SJCRH30 (cell line): Measurements from ENCODE around the gene ZMYND15. TPM values are rescaled to one million over a fixed set of nuclear protein-coding genes. Genes with fewer than 3 reads are reported as not detected.

Source experiments
- DNase-seq, 2 experiments: peaks; one replicate each; pipeline ENCODE4 v3.0.0-alpha.2; 2015 to 2020
- H3K27ac ChIP-seq: fragments of 250-450 bp; sonication (Bioruptor Pico); 2 replicates; pipeline ENCODE4 v1.5.1; 2020; ENCODE audit warnings: mild to moderate bottlenecking, moderate library complexity
- H3K27me3 ChIP-seq: fragments of 250-450 bp; sonication (Bioruptor Pico); 2 replicates; pipeline ENCODE4 v1.5.1; 2020; ENCODE audit warnings: mild to moderate bottlenecking, moderate library complexity
- H3K36me3 ChIP-seq: fragments of 250-450 bp; sonication (Bioruptor Pico); 2 replicates; pipeline ENCODE4 v1.5.1; 2020; ENCODE audit warnings: mild to moderate bottlenecking, moderate library complexity
- H3K4me1 ChIP-seq: fragments of 250-450 bp; sonication (Bioruptor Pico); 2 replicates; pipeline ENCODE4 v1.5.1; 2020; ENCODE audit warnings: mild to moderate bottlenecking, moderate library complexity
- H3K4me3 ChIP-seq: fragments of 250-450 bp; sonication (Bioruptor Pico); 2 replicates; pipeline ENCODE4 v1.5.1; 2020; ENCODE audit warnings: mild to moderate bottlenecking, moderate library complexity
- H3K9me3 ChIP-seq: fragments of 250-450 bp; sonication (Bioruptor Pico); replicated peaks from 2 replicates; pipeline ENCODE4 v1.5.1; 2020; ENCODE audit warnings: mild to moderate bottlenecking, moderate library complexity
- total RNA-seq: library from RNA; depleted of rRNA; stranded (reverse); fragments of >200 nt; shearing (Covaris generic); gene quantifications from 2 replicates; pipeline ENCODE4 v1.2.3, GENCODE V29; 2014

ZMYND15 gene
- total RNA-seq, 1 experiment from 2014 or later, result not detected

GRCh38 chr17:4742629-4743028 is 3.0 kb downstream of the ZMYND15 start:
- Histone ChIP-seq H3K27ac (no peak overlapping the region), H3K4me3 (no peak overlapping the region), H3K27me3 (no peaks in the 10 kb centered on the region), H3K4me1 (no peaks in the 10 kb centered on the region), H3K36me3 (no peaks in the 10 kb centered on the region), H3K9me3 (no peaks in the 10 kb centered on the region)
- DNase-seq, result no peak

GRCh38 chr17:4743216-4743615 is 3.6 kb downstream of the ZMYND15 start:
- no peak for DNase-seq
- H3K9me3 ChIP-seq, result no peaks in the 10 kb centered on the region
- H3K27ac ChIP-seq, result no peak overlapping the region
- H3K4me3 ChIP-seq, result no peak overlapping the region
- no peaks in the 10 kb centered on the region for H3K4me1 ChIP-seq
- no peaks in the 10 kb centered on the region for H3K27me3 ChIP-seq
- H3K36me3 ChIP-seq, result no peaks in the 10 kb centered on the region

- Histone ChIP-seq H3K27ac (no peak overlapping the region), H3K27me3 (no peaks in the 10 kb centered on the region), H3K4me1 (no peaks in the 10 kb centered on the region), H3K36me3 (no peaks in the 10 kb centered on the region), H3K4me3 (no peak overlapping the region), H3K9me3 (no peaks in the 10 kb centered on the region)
- DNase-seq, result no peak
These were observed 4.3 kb downstream of the ZMYND15 start for GRCh38 chr17:4743898-4744297.

- H3K4me3 ChIP-seq, result no peak overlapping the region
- no peaks in the 10 kb centered on the region for H3K36me3 ChIP-seq
- no peaks in the 10 kb centered on the region for H3K27me3 ChIP-seq
- H3K9me3 ChIP-seq, result no peaks in the 10 kb centered on the region
- H3K4me1 ChIP-seq, result no peaks in the 10 kb centered on the region
- no peak overlapping the region for H3K27ac ChIP-seq
- DNase-seq, result no peak
These were observed 5.7 kb downstream of the ZMYND15 start for GRCh38 chr17:4744999-4745969.

GRCh38 chr17:4747847-4748246 is 8.2 kb downstream of the ZMYND15 start:
- no peak for DNase-seq
- Histone ChIP-seq H3K9me3 (no peaks in the 10 kb centered on the region), H3K4me3 (no peak overlapping the region), H3K4me1 (no peaks in the 10 kb centered on the region), H3K27ac (no peak overlapping the region), H3K36me3 (no peaks in the 10 kb centered on the region), H3K27me3 (no peaks in the 10 kb centered on the region)

GRCh38 chr17:4748686-4749085 is 9.1 kb downstream of the ZMYND15 start:
- H3K4me1 ChIP-seq, result no peaks in the 10 kb centered on the region
- H3K9me3 ChIP-seq, result no peaks in the 10 kb centered on the region
- no peaks in the 10 kb centered on the region for H3K36me3 ChIP-seq
- H3K27me3 ChIP-seq, result no peaks in the 10 kb centered on the region
- H3K4me3 ChIP-seq, result no peak overlapping the region
- DNase-seq, result no peak
- H3K27ac ChIP-seq, result no peak overlapping the region

GRCh38 chr17:4750606-4751005 is 11.0 kb downstream of the ZMYND15 start:
- H3K9me3 ChIP-seq, result no peaks in the 10 kb centered on the region
- no peaks in the 10 kb centered on the region for H3K4me1 ChIP-seq
- no peak overlapping the region for H3K4me3 ChIP-seq
- no peaks in the 10 kb centered on the region for H3K36me3 ChIP-seq
- no peak for DNase-seq
- no peak overlapping the region for H3K27ac ChIP-seq
- no peaks in the 10 kb centered on the region for H3K27me3 ChIP-seq

- Histone ChIP-seq H3K27ac (no peak overlapping the region), H3K36me3 (no peaks in the 10 kb centered on the region), H3K27me3 (no peaks in the 10 kb centered on the region), H3K4me1 (no peaks in the 10 kb centered on the region), H3K4me3 (no peak overlapping the region), H3K9me3 (no peaks in the 10 kb centered on the region)
- no peak for DNase-seq
These were observed 12.3 kb downstream of the ZMYND15 start for GRCh38 chr17:4751932-4752331.

GRCh38 chr17:4753392-4753791 is 13.8 kb downstream of the ZMYND15 start:
- Histone ChIP-seq H3K27me3 (no peaks in the 10 kb centered on the region), H3K36me3 (no peaks in the 10 kb centered on the region), H3K4me1 (no peaks in the 10 kb centered on the region), H3K9me3 (no peaks in the 10 kb centered on the region), H3K4me3 (no peak overlapping the region), H3K27ac (no peak overlapping the region)
- no peak for DNase-seq

GRCh38 chr17:4759776-4760236 is 20.2 kb downstream of the ZMYND15 start:
- Histone ChIP-seq H3K27me3 (no peaks in the 10 kb centered on the region), H3K4me3 (no peak overlapping the region), H3K4me1 (no peaks in the 10 kb centered on the region), H3K36me3 (no peaks in the 10 kb centered on the region), H3K9me3 (no peaks in the 10 kb centered on the region), H3K27ac (no peak overlapping the region)
- DNase-seq, result no peak

- H3K4me3 ChIP-seq, result no peak overlapping the region
- H3K27me3 ChIP-seq, result no peaks in the 10 kb centered on the region
- DNase-seq, result no peak
- H3K27ac ChIP-seq, result no peak overlapping the region
- H3K36me3 ChIP-seq, result no peaks in the 10 kb centered on the region
- H3K4me1 ChIP-seq, result no peaks in the 10 kb centered on the region
- H3K9me3 ChIP-seq, result no peaks in the 10 kb centered on the region
These were observed 25.0 kb downstream of the ZMYND15 start for GRCh38 chr17:4764595-4764994.

- no peak overlapping the region for H3K27ac ChIP-seq
These were observed 26.6 kb downstream of the ZMYND15 start for GRCh38 chr17:4766201-4766600.

GRCh38 chr17:4766723-4767122 is 27.1 kb downstream of the ZMYND15 start:
- Histone ChIP-seq H3K9me3 (no peaks in the 10 kb centered on the region), H3K4me3 (no peak overlapping the region), H3K36me3 (no peaks in the 10 kb centered on the region), H3K27ac (no peak overlapping the region), H3K27me3 (no peaks in the 10 kb centered on the region), H3K4me1 (no peaks in the 10 kb centered on the region)
- DNase-seq, result no peak

More at GRCh38 chr17:4766201-4766600, 26.6 kb downstream of the ZMYND15 start:
- no peak overlapping the region for H3K4me3 ChIP-seq
- H3K27me3 ChIP-seq, result no peaks in the 10 kb centered on the region
- H3K4me1 ChIP-seq, result no peaks in the 10 kb centered on the region
- no peaks in the 10 kb centered on the region for H3K9me3 ChIP-seq
- H3K36me3 ChIP-seq, result no peaks in the 10 kb centered on the region
- DNase-seq, result no peak

- no peak for DNase-seq
- Histone ChIP-seq H3K4me3 (no peak overlapping the region), H3K27ac (no peak overlapping the region), H3K36me3 (no peaks in the 10 kb centered on the region), H3K9me3 (no peaks in the 10 kb centered on the region), H3K27me3 (no peaks in the 10 kb centered on the region), H3K4me1 (no peaks in the 10 kb centered on the region)
These were observed 28.7 kb downstream of the ZMYND15 start for GRCh38 chr17:4768298-4768697.

GRCh38 chr17:4769628-4770027 is 30.0 kb downstream of the ZMYND15 start:
- Histone ChIP-seq H3K4me1 (no peaks in the 10 kb centered on the region), H3K4me3 (no peak overlapping the region), H3K9me3 (no peaks in the 10 kb centered on the region), H3K36me3 (no peaks in the 10 kb centered on the region), H3K27ac (no peak overlapping the region), H3K27me3 (no peaks in the 10 kb centered on the region)
- DNase-seq, result no peak
